Adipose tissue (tissue), 3 donors: ENCODE data around the gene CISD3. TPM values are rescaled to one million over a fixed set of nuclear protein-coding genes. Genes with fewer than 3 reads are reported as not detected.
A peak's percentile ranks its signal among the peaks of the same experiment; 100 is the strongest.

Source experiments
- H3K27ac ChIP-seq: one replicate; pipeline ENCODE4 v1.5.1; 2013; ENCODE audit warnings: low read depth, low read length
- WGBS, 3 donors: extraction: QIAGEN DNeasy Blood & Tissue Kit; methylation state at CpG; one replicate each; pipeline ENCODE4 v1.1.7; 2013; 5-methylcytosine and 5-hydroxymethylcytosine counted together
- polyA plus RNA-seq, 3 donors: library from polyadenylated mRNA; stranded (reverse); fragments of 200-250 nt; gene quantifications; one replicate each; pipeline ENCODE4 v1.2.3, GENCODE V29; 2013
- donor health status: healthy with polysubstance abuse.
- donor health status: Bipolar disorder and iron deficiency.
- donor health status: healthy.

CISD3 gene, protein sequence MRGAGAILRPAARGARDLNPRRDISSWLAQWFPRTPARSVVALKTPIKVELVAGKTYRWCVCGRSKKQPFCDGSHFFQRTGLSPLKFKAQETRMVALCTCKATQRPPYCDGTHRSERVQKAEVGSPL
- 10 to 100 TPM; 44.3 to 57.4 (median 51.1) TPM for polyA plus RNA-seq

DNA sequence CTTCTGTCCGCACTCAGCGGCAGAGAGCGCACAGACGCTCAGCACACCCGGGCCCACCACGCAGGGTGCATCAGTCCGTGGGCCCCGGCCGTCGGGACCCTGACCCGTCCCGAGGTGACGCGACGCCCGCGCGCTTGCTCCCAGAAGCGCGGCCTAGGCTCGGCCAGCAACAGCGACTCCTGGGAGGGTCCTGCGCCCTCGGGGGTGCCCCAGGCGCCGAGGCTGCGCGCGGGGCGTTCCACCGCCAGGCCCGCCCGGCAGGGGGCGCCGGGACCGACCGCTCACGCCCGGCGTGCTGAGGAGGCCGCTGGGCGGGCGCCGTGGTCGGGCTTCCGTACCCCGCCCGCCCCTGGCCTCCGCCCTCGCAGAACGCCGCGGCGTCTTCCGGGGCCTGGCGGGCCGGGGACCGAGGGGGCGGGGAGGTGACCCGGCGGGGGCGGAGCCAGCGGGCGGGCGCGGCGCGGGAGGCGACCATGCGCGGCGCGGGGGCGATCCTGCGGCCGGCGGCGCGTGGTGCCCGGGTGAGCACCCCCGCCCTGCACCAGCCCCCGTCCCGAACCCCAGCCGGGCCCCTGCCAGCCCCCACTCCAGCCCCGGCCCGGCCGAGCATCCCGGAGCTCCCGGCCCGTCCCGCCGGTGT is at the start of gene CISD3:
Gene CISD3, plus strand, starts transcription at position 456 of the 640 bp plus-strand sequence. Its CDS starts 18 bp downstream, at position 474.
- no peak within 1 kb of the TSS for H3K27ac ChIP-seq
- 0 to 1% (median 1%) methylated on average over 52 to 92 of the region's 92 CpGs for WGBS, 3 donors

DNA sequence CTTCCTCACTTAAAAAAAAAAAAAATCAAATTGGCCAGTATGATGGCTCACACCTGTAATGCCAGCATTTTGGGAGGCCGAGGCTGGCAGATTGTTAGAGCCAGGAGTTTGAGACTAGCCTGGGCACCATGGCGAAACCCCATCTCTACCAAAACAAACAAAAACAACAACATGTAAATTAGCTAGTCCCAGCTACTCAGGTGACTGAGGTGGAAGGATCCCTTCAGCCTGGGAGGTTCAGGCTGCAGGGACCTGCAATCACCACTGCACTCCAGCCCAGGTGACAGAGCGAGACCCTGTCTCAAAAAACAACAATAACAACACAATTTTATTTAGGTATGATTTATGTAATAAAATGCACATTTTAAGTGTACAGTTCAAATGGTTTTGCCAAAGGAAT is 49.0 kb upstream of the CISD3 start:
- WGBS, 3 donors, result 84 to 91% (median 85%) methylated on average over 3 of the region's 3 CpGs
- no peak overlapping the region for H3K27ac ChIP-seq

DNA sequence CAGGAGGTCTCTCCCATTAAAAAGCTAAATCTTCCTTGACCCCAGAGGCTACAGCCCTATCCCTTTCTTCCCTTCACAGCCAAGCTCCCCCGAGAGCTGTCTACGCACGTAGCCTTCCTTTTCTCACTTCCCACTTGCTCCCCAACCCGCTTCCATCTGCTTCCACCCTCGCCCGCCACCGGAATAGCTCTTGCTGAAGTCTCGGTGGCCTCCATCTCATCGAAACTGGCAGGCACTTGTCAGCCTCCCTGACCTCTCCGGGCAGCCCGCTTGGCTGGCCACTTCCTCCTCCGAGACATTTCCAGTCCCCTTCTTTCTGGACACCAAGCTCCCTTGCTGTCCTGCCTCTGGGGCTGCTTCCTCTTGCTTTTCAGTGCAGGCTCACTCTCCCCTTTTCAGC is 44.6 kb upstream of the CISD3 start:
- no peak overlapping the region for H3K27ac ChIP-seq
- whole genome bisulfite sequencing, 3 donors, result 55 to 74% (median 61%) methylated on average over 12 of the region's 12 CpGs

DNA sequence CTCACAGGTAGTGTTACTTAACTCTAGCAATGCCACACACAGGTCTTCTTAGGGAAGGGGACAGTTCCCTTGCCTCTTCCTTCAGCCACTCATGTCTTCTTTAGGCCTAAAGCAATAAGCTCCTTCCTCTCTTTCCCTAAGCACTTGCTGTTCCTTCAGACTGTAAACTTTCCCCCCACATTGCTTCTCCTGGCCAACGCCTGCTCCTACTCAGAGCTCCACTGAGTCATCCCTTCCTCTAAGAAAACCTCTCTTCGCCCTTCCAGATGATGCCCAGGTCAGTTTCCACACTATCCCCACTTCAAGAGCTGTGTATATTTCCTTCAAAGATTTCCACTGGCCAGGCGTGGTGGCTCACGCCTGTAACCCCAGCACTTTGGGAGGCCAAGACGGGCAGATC is 42.9 kb upstream of the CISD3 start:
- no peak overlapping the region for H3K27ac ChIP-seq
- 86 to 93% (median 90%) methylated on average over 5 of the region's 5 CpGs for WGBS, 3 donors

DNA sequence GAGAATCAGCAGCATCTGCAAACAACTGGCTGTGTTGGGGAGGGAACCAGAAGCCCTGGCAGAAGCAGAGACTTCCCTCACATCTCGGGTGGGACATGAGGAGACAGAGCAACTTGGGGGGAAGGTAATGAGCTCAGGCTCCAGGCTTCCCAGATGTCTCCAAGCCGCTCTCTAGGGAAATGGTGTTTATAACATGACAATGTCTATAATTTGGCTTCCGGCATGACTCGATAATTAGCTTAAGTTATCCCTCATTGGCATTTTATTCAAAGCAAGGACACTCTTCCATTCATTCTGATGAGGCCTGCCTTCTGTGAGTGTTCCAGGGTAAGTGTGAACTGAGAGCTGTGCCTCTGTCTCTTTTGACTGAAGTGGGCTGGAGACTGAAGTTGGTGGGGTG is 39.8 kb upstream of the CISD3 start:
- H3K27ac ChIP-seq, result no peak overlapping the region
- WGBS, 3 donors, result 78 to 89% (median 84%) methylated on average over 4 of the region's 4 CpGs

DNA sequence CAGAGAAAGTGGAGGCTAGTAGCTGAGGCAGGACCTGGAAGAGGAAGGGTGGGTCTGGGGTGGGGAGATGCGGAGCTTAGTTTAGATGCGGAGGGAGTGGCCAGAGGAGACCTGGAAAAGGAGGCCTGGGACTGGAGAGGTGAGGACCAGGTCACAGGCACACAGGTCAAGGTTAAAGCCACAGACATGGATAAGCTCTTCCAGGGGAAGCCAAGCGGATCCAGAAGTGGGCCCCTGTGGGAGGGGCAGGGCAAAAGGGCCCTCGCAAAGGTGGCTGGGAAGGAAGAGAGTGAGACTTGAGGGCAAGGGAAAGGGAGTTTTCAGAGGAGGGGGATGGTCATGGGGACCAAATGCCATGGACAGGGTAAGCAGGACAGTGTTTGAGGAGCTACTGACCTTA is 39.0 kb upstream of the CISD3 start:
- H3K27ac ChIP-seq, result no peak overlapping the region
- 85 to 90% (median 86%) methylated on average over 4 of the region's 4 CpGs for WGBS, 3 donors

DNA sequence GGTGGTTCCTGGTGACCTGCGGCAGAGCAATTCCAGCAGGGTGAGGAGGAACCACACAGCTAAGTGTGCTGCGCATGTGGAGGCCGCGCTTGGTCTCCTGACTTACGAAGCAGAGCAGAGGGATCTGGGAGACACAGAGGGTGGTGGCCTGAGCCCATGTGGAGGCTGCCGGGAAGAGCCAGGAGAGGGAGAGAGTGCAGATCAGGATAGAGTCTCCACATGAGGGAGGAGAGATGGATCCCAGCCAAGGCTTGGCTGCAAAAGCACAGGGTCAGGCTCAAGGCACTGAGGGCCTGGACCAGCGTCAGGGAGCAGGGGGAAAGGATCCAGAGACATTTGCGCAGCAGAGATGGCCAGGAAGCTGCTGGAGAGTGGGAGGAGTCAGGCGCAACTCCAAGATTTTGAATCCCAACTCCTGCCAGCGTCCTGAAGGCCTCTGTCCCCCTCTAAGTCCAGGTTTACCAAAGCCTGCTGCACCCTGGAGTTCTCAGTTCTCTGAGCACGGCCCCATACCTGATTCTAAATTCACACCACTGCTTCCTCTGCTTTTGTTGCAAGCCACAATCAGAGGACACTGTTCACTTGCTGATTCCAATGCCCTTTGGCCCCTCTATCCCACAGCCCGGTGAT is 36.3 kb upstream of the CISD3 start:
- 45 to 56% (median 50%) methylated on average over 12 of the region's 12 CpGs for WGBS, 3 donors
- H3K27ac ChIP-seq, result no peak overlapping the region

DNA sequence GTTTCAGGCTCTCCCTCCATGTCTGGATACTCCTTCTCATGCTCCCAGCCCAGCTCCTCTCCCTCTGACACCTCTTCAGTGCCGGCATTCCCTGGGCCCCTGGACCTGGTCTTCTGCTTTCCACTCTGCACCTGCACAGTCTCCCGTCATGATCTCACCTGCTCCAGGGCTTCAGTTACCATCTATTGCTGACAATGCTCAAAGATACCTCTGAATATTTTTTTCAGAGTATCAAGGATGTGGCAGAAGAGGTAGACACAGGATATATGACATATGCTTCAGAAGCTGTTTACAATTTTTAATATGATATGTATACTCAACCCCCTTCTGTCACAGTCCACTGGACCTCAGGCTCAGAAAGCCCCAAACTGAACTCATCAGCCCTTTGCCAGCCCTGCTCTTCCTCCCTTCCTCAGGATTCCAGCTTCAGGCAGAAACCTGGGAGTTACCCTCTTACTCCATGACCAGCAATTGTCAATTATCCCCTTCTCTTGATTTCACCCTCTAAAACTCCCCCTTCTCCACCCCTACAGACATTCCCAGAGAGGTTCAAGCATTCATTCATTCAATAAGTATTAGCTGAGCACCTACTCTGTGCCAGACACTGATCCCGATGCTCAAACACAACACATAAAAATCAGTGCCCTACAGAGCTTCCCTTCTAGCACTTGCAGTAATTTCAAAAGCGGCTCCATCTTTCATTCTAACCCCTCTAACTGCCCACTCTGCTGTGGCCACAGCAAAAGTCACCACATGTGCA is 32.9 kb upstream of the CISD3 start:
- no peak overlapping the region for H3K27ac ChIP-seq
- WGBS, 3 donors, result 73 to 91% (median 86%) methylated on average over 4 of the region's 4 CpGs

DNA sequence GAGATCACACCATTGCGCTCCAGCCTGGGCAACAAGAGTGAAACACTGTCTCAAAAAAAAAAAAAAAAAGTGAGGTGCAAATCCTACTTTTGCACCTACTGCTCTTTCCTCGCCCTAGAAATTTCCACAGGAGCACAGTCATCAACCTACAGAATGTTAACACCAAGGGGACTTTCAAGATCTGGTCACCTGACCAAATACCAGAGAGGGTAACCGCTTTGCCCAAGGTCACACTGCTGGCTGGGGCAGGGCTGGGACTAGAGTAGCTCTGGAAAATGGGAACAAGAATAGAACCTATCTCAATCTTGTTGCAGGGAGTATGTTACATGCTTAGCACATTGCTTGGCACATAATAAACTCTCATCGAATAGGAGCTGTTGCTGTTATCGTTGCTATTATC is 31.4 kb upstream of the CISD3 start:
- WGBS, 3 donors, result 67 to 94% (median 87%) methylated on average over 5 of the region's 5 CpGs
- no peak overlapping the region for H3K27ac ChIP-seq

DNA sequence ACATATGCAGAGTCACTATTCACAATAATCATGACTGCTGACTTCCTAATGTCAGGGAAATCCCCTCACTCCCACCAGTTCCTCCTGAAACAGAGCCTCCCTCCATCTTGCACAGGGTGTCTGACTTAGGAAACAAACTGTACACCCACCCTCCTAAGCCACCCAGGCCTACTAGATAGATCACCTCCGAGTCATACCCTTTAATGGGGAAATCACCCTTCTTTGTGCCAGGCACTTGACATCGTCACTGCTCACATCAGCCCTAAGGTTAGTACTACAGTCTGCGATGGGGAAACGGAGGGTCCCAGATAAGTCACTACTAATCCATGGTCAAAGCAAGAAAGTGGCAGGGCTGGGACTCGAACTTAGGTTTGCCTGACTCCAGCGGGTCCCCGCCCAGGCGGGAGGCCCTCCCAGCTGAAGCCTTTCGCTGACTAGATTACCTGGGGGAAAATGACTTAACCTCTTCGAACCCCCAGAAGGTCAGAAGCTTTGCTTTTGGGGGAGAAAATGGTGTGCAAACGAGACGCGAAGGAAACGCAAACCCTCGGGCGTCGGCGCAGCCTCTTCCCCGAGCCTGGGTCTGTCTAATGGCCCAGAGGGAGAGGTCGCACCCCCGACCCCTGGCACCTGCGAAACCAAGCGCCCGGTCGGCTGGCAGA is 28.5 kb upstream of the CISD3 start:
- WGBS, 3 donors, result 2 to 3% (median 3%) methylated on average over 25 of the region's 25 CpGs
- H3K27ac ChIP-seq, result peak overlapping the region; percentile 86

DNA sequence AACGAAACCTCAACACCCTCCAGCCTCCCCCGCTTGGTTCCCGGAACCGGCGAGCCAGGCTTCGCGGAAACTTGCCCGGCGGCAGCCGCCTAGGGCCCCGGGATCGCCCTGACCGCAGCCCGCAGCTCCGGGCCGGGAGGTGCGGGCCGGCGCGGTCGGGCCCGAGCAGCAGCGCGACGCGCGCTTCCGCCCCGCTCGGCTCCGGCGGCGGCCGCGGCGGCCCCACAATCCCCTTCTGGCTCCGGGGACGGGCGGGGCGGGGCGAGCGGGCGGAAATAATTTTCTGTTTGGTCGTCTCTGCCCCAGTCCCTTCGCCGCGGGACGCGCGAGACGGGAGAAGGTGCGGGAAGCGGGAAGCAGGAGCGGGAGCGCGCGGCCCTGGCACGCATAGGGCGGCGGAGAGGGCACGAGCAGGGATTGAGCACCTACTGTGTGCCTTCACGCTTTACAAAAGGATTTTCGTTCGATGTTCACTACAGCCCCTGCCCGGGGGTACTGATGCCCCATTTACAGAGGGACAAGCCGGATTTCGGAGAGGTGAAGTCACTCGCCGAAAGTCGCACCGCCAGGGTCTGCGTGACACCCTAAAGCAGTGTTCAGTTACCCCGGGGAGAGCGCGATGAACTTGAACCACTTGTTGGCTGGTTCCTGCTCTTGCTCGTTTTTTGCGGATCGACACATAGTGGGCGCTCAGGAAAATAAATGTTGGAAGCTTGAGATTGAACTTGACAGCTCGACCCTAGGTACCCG is 27.8 kb upstream of the CISD3 start:
- peak overlapping the region; percentile 86 for H3K27ac ChIP-seq
- 0 to 1% (median 0%) methylated on average over 65 to 81 of the region's 81 CpGs for WGBS, 3 donors

DNA sequence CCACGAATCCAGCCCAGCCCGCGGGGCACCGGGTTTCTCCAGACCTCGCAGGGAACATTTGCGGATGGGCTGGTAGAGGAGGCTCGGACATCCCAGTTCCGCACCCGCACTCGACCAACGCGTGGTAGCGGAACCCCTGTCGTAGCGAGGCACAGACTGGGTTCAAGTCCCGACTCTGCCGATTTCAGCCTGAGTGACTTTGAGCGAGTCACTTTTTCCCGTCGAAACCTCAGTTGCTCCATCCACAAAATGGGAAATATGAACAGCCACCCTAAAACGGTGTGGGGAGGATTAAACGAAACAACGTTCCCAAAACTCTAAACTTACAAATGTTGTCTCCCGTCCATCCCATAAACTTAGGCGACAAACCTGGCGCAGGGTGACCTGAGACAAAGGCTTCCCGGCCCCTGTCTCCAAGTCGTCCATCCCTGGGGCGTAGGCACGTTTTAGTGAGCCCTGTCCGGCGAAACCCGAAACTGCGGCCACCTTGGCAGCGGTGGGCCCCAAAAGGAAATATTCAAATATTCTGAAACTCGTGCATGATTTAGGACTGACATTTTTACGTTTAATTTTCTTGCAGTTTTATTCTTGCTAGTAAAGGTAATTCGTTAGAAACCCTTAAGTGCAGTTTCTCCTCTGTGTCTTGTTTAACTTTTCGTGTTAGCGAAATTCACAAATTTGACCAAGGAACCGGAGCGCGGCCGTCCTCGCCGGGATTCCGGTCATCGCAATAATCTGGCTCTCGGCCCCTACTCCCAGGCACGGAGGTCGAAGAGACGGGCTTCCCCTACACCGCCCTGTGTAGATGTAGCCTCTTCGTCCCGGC is 27.0 kb upstream of the CISD3 start:
- WGBS, 3 donors, result 1 to 2% (median 2%) methylated on average over 55 of the region's 55 CpGs
- no peak overlapping the region for H3K27ac ChIP-seq

DNA sequence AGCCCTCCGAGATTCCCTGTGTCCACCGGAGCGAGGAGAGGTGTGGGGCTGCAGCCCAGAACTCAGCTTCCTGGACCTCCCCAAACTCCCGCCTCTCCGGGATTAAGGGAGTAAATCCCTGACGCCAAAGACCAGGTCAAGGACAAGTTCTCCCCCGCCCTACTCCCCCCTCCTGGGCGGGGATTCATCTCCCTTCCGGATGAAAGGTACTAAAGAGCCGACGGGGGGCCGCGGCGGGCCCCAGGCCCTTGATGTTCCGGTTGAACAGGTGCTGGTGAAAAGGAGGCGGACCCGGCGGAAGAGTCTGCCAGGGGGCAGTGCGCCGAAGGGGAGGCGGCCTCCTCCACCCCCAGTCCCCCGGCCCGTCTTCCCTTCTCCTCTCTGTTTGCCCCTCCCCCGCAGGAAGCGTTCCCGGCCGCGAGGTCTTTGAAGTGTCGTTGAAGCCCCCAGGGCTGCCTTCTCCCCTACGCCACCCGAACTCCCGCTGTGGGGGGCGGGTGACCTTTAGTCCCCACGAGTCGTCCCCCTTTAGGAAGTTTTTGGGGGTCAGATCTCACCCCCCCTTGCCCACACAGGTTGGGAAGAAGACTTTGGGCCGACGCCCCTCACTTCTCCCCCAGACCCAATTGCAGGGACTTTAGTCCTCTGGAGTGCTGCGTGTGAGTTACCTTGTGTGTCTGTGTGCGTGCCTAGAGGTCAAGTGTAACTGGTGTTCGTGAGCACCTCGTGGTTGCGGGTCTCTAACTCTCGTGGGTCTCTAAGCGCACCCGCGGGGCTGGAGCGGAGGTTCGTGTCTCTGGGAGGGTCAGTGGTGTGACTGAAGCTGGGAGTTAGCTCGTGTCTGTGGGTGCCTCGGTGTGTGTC is 26.2 kb upstream of the CISD3 start:
- WGBS, 3 donors, result 0 to 1% (median 0%) methylated on average over 46 to 50 of the region's 50 CpGs

DNA sequence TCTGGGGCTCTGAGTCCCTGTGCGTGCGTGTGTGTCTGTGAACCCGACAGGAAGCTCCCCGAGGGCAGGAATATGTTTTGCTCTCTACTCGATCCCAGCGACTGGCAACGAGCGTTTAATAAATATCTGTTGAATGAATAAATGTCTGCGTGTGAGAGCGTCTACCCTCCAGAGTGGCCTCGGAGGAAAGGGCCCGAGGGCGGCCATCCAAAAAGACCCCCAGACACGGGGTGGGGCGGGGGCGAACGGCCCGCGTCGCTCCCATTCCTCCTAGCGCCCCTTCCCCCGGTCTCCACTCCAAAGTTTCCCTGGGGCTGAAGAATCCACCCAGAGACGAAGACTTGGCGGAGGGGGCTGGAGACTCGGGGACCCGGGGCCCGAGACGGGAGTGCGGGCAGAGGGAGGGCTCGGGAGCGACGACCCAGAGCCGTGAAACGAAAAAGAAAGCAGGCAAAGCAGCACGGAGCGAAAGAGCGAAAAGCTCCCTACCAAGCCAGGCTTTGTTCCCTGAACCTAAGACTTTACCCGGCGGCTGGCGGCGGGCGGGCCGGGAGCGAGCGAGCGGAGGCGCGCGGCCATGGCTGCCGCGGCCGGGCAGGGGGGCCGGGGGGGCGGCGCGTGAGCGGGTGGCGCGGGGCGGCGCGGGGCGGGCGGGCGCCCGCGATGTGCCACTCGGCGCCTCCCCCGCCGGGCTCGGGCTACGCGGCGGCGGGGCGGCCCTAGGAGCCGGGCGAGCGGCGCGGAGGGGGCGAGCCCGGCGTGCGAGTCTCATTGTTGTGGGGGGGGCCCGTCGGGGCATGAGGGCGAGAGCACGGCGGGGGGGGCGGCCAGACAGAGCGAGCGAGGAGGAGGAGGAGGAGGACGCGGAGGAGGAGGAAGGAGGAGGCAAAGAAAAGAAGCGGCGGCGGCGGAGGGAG is 25.3 kb upstream of the CISD3 start, which contains the start of gene MLLT6:
Gene MLLT6, plus strand, starts transcription at position 668 of the 917 bp plus-strand sequence. CDS start 360 bp downstream, outside the sequence.
- peak within 1 kb of the TSS; percentile 79 for H3K27ac ChIP-seq
- 1% methylated on average over 50 to 93 of the region's 100 CpGs for WGBS, 3 donors

More for the DNA sequence above, 26.2 kb upstream of the CISD3 start:
- peak overlapping the region; percentile 79 for H3K27ac ChIP-seq

DNA sequence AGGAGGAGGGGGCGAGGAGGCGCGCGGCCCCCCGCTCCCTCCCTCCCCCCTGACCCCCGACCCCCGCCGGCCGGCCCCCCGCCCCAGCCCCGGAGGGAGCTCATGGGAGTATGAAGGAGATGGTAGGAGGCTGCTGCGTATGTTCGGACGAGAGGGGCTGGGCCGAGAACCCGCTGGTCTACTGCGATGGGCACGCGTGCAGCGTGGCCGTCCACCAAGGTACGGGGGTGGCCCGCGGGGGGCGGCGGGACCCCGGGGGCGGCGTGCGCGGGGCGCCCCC is 24.7 kb upstream of the CISD3 start:
- peak overlapping the region; percentile 25 for H3K27ac ChIP-seq

More for the DNA sequence above, 24.7 kb upstream of the CISD3 start:
- WGBS, 3 donors, result 0 to 1% (median 0%) methylated on average over 9 to 30 of the region's 32 CpGs
